Neutrophil (primary cell): ENCODE results near the gene CDCA4.
"Not testable (repeated sequence)": the region's sequence is repeated elsewhere in the genome, so short reads cannot be mapped to it uniquely, and the experiment has no call there.

ENCODE experiments used
- H3K27ac ChIP-seq: fragments of 200-600 bp; sonication (generic); 2 replicates; pipeline ENCODE4 v1.5.1; 2016; ENCODE audit warnings: mild to moderate bottlenecking, moderate library complexity
- H3K27me3 ChIP-seq: fragments of 200-600 bp; sonication (generic); 2 replicates; pipeline ENCODE4 v1.6.0; 2016; ENCODE audit warnings: mild to moderate bottlenecking
- H3K36me3 ChIP-seq: fragments of 200-600 bp; sonication (generic); 2 replicates; pipeline ENCODE4 v1.5.1; 2017
- H3K4me1 ChIP-seq, 2 experiments: fragments of 200-600 bp in 1 of 2; sonication (generic) in 1 of 2; 1 replicate in 1 of 2; 2 replicates in 1 of 2; pipeline versions ENCODE4 v1.5.1 to v1.6.1; 2013 to 2016; ENCODE audit warnings: low read depth in 1 of 2, low read length in 1 of 2, mild to moderate bottlenecking in 1 of 2, moderate library complexity in 1 of 2; ENCODE audit not compliant: control insufficient read depth in 1 of 2, insufficient read depth in 1 of 2
- H3K4me3 ChIP-seq, 2 experiments: fragments of 200-600 bp in 1 of 2; sonication (generic) in 1 of 2; 1 replicate in 1 of 2; 2 replicates in 1 of 2; pipeline ENCODE4 v1.5.1; 2013 to 2016; ENCODE audit warnings: low read depth in 1 of 2, low read length in 1 of 2, mild to moderate bottlenecking in 1 of 2, moderate library complexity in 1 of 2
- H3K9me3 ChIP-seq: fragments of 200-600 bp; sonication (generic); 2 replicates; pipeline ENCODE4 v1.5.1; 2016
- CTCF ChIP-seq: fragments of 200-600 bp; sonication (generic); IDR thresholded peaks from 2 replicates; pipeline ENCODE4 v1.5.1; 2016; ENCODE audit warnings: antibody characterized with exemption

The CDCA4 gene

GRCh38 chr14:105042813-105043212 lies 21.9 kb upstream of the CDCA4 start:
- Histone ChIP-seq H3K9me3 (no peaks in the 10 kb centered on the region), H3K27ac (no peak overlapping the region), H3K36me3 (peaks cover 12% of the 10 kb centered on the region), H3K4me1 (peaks cover 17 to 18% of the 10 kb centered on the region in 2 experiments), H3K4me3 (no peak overlapping the region), H3K27me3 (peaks cover 13% of the 10 kb centered on the region)
- TF ChIP-seq CTCF: no peak

- Histone ChIP-seq H3K9me3 (no peaks in the 10 kb centered on the region), H3K4me1 (peaks cover 17 to 18% of the 10 kb centered on the region in 2 experiments), H3K27ac (no peak overlapping the region), H3K27me3 (peaks cover 17% of the 10 kb centered on the region), H3K36me3 (peaks cover 5% of the 10 kb centered on the region), H3K4me3 (no peak overlapping the region)
- no peak for TF ChIP-seq CTCF
Observed at GRCh38 chr14:105041841-105042765, 21.2 kb upstream of the CDCA4 start.

DNA sequence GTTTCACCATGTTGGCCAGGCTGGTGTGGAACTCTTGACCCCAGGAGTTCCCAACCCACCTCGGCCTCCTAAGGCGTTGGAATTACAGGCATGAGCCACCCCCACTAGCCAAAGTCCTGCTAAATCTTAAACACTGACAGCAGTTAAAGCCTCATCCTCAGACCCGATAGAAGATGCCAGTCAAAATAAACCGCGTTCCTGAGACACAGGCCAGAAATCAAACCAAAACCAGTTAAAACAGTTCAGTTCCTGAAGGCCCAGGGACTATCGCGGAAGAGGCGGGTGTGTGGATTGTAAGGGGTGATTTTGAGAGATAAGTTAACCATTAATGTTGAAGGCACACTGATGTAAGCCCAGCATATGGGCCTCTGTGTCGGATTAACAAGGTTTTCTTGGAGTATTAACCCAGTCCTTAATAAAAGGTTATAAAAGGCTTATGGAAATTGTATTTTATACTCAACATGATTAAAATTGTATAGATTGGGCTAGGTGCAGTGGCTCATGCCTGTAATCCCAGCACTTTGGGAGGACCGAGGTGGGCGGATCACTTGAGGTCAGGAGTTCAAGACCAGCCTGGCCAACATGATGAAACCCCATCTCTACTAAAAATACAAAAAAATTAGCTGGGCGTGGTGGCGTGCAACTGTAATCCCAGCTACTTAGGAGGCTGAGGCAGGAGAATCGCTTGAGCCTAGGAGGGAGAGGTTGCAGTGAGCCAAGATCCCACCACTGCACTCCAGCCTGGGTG lies 18.7 kb upstream of the CDCA4 start:
- H3K36me3 ChIP-seq: no peaks in the 10 kb centered on the region
- H3K9me3 ChIP-seq: no peaks in the 10 kb centered on the region
- no peak overlapping the region for H3K4me3 ChIP-seq
- H3K27ac ChIP-seq: no peak overlapping the region
- peaks cover 6 to 8% of the 10 kb centered on the region in 2 experiments for H3K4me1 ChIP-seq
- H3K27me3 ChIP-seq: peaks cover 21% of the 10 kb centered on the region
- TF ChIP-seq CTCF: no peak

DNA sequence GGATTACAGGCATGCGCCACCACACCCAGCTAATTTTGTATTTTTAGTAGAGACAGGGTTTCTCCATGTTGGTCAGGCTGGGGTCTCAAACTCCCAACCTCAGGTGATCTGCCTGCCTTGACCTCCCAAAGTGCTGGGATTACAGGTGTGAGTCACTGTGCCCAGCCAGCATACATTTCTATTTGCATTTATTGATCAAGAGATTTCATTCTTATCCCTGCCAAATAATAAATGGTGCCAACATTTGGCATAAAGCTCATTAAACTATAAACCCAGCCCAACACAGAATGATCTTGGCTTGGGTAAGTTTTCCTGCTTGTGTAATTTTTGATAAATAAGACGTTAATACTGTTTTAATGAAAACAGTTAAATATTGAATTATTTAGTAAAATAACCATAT lies 14.7 kb upstream of the CDCA4 start:
- H3K4me1 ChIP-seq, H3K27ac ChIP-seq, H3K4me3 ChIP-seq, H3K9me3 ChIP-seq, H3K36me3 ChIP-seq: not testable (repeated sequence)
- H3K27me3 ChIP-seq: peaks cover 18% of the 10 kb centered on the region

- no peaks in the 10 kb centered on the region for H3K36me3 ChIP-seq
- H3K27me3 ChIP-seq: peaks cover 18% of the 10 kb centered on the region
- H3K27ac ChIP-seq: no peak overlapping the region
- peaks cover 4% of the 10 kb centered on the region in 2 experiments for H3K4me1 ChIP-seq
- no peak overlapping the region for H3K4me3 ChIP-seq
- TF ChIP-seq CTCF: no peak
- H3K9me3 ChIP-seq: no peaks in the 10 kb centered on the region
Observed at GRCh38 chr14:105034315-105035039, 13.6 kb upstream of the CDCA4 start.

- H3K27ac ChIP-seq: peak overlapping the region; percentile 55
- H3K4me1 ChIP-seq, H3K9me3 ChIP-seq, H3K36me3 ChIP-seq: not testable (repeated sequence)
- peaks cover 18% of the 10 kb centered on the region for H3K27me3 ChIP-seq
- H3K4me3 ChIP-seq: peak overlapping the region; percentile 50 to 55
Observed at GRCh38 chr14:105033412-105033900, 12.6 kb upstream of the CDCA4 start.

DNA sequence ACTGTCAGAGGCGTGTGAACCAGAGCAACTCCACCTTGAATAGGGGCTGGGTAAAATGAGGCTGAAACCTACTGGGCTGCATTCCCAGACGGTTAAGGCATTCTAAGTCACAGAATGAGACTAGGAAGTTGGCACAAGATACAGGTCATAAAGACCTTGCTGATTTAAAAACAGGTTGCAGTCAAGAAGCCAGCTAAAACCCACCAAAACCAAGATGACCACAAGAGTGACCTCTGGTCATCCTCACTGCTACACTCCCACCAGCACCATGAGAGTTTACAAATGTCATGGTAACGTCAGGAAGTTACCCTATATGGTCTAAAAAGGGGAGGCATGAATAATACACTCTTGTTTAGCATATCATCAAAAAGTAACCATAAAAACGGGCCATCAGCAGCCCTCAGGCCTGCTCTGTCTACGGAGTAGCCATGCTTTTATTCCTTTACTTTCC lies 11.6 kb upstream of the CDCA4 start:
- H3K4me3 ChIP-seq, H3K4me1 ChIP-seq, H3K9me3 ChIP-seq, H3K27ac ChIP-seq, H3K36me3 ChIP-seq: not testable (repeated sequence)
- H3K27me3 ChIP-seq: peaks cover 10% of the 10 kb centered on the region
